Stomach (tissue), 4 donors: Measurements from ENCODE around the gene SLC7A10.

Source experiments
- EP300 ChIP-seq: sonication (generic); formaldehyde crosslinking; IDR thresholded peaks from one replicate; pipeline ENCODE4 v1.6.1; 2017; ENCODE audit warnings: antibody characterized with exemption
- POLR2A ChIP-seq, 4 donors: fragments of 450-650 bp; IDR thresholded peaks; one replicate each; pipeline ENCODE4 v1.6.1; 2016; ENCODE audit warnings: antibody characterized with exemption in 4 of 4, control low read depth in 2 of 4, mild to moderate bottlenecking in 1 of 4, moderate library complexity in 1 of 4
- TF ChIP-seq, protein P1 (sequence below), 7 experiments: fragments of 450-650 bp in 4 of 7; fragments of 200-600 bp in 3 of 7; sonication (generic) in 3 of 7; IDR thresholded peaks; one replicate each; pipeline ENCODE4 v1.5.1; 2016 to 2019; ENCODE audit warnings: antibody characterized with exemption in 7 of 7, control low read depth in 2 of 7, mild to moderate bottlenecking in 1 of 7

DNA sequence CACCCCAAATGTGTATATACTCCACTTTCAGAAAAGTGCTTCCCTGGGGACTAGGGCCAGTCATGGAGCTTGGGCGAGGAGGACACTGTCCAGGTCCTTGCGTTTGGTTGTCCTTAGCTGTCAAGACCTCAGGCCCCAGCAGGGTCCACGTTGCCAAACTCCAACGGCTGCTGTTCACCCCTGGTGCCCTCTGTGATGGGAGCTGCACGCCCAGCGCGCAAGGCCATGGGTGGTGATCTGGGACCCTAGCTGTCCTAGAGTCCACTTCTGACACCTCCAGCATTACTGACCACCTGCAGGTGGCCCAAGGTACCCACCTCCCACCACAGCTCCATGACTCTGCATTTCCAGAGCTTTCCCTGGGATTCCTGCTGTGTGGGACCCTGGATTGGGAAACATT, 27.5 kb downstream of the SLC7A10 start:
- TF ChIP-seq POLR2A (IDR thresholded peaks at IDR 0.05) (no peak), EP300 (no peak)
- TF ChIP-seq, protein P1, sequence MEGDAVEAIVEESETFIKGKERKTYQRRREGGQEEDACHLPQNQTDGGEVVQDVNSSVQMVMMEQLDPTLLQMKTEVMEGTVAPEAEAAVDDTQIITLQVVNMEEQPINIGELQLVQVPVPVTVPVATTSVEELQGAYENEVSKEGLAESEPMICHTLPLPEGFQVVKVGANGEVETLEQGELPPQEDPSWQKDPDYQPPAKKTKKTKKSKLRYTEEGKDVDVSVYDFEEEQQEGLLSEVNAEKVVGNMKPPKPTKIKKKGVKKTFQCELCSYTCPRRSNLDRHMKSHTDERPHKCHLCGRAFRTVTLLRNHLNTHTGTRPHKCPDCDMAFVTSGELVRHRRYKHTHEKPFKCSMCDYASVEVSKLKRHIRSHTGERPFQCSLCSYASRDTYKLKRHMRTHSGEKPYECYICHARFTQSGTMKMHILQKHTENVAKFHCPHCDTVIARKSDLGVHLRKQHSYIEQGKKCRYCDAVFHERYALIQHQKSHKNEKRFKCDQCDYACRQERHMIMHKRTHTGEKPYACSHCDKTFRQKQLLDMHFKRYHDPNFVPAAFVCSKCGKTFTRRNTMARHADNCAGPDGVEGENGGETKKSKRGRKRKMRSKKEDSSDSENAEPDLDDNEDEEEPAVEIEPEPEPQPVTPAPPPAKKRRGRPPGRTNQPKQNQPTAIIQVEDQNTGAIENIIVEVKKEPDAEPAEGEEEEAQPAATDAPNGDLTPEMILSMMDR (IDR thresholded peaks at IDR 0.05): no peak
